Type B pancreatic cell (in vitro differentiated cells): Measurements from ENCODE around the gene LRMDA. TPM values are rescaled to one million over a fixed set of nuclear protein-coding genes. Genes with fewer than 3 reads are reported as not detected.

ENCODE experiments used
- DNase-seq: peaks from one replicate; pipeline ENCODE4 v3.0.0; 2021; ENCODE audit warnings: mixed read lengths; ENCODE audit not compliant: unreplicated experiment; ENCODE audit errors: extremely low spot score
- H3K27ac Mint-ChIP-seq: 2 replicates; pipeline ENCODE4 v1.8.0; 2021; ENCODE audit warnings: mild to moderate bottlenecking, mixed read lengths
- H3K27me3 Mint-ChIP-seq: 2 replicates; pipeline ENCODE4 v1.8.0; 2021; ENCODE audit warnings: mixed read lengths
- H3K36me3 Mint-ChIP-seq: 2 replicates; pipeline ENCODE4 v1.8.0; 2021; ENCODE audit warnings: mixed read lengths
- H3K4me1 Mint-ChIP-seq: one replicate; pipeline ENCODE4 v1.8.0; 2021; ENCODE audit warnings: mixed read lengths; ENCODE audit not compliant: unreplicated experiment
- H3K4me3 Mint-ChIP-seq: 2 replicates; pipeline ENCODE4 v1.8.0; 2021; ENCODE audit warnings: mild to moderate bottlenecking, mixed read lengths
- H3K9me3 Mint-ChIP-seq: 2 replicates; pipeline ENCODE4 v1.8.0; 2021; ENCODE audit warnings: mixed read lengths
- total RNA-seq: library from RNA; stranded (reverse); gene quantifications from 2 replicates; pipeline ENCODE4 v1.2.1, GENCODE V29; 2021; ENCODE audit warnings: low replicate concordance
- TF ChIP-seq, protein P1 (sequence below): fragments of 200-600 bp; sonication (generic); conservative IDR thresholded peaks from 2 replicates; pipeline ENCODE4 v1.5.0; 2021; ENCODE audit warnings: antibody characterized with exemption, mild to moderate bottlenecking

The LRMDA gene
- total RNA-seq, 1 donor from 2014 or later = 2.0 TPM

DNA sequence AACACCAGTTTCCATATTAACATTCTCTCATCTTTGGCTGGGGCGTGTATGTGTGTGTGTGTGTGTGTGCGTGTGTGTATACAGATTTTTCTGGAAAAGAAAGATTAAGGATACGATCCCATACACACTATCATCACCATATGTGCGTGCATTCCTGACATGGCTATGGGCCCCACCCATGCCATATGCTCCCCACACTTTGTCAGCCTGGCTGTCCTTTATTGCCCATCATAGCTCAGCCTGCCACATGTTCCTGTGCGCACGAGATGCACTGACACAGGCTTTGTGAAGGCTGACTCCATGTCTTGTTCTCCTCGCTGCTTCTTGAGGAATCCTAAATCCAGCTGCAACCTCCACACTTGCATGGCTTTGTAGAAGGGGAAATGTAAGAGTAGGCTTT lies 984.1 kb downstream of the LRMDA start:
- peaks cover 5% of the 10 kb centered on the region for H3K9me3 Mint-ChIP-seq
- H3K36me3 Mint-ChIP-seq = no peaks in the 10 kb centered on the region
- peaks cover 7% of the 10 kb centered on the region for H3K27me3 Mint-ChIP-seq
- no peak overlapping the region for H3K27ac Mint-ChIP-seq
- H3K4me1 Mint-ChIP-seq = no peaks in the 10 kb centered on the region
- no peak for DNase-seq
- TF ChIP-seq, protein P1, sequence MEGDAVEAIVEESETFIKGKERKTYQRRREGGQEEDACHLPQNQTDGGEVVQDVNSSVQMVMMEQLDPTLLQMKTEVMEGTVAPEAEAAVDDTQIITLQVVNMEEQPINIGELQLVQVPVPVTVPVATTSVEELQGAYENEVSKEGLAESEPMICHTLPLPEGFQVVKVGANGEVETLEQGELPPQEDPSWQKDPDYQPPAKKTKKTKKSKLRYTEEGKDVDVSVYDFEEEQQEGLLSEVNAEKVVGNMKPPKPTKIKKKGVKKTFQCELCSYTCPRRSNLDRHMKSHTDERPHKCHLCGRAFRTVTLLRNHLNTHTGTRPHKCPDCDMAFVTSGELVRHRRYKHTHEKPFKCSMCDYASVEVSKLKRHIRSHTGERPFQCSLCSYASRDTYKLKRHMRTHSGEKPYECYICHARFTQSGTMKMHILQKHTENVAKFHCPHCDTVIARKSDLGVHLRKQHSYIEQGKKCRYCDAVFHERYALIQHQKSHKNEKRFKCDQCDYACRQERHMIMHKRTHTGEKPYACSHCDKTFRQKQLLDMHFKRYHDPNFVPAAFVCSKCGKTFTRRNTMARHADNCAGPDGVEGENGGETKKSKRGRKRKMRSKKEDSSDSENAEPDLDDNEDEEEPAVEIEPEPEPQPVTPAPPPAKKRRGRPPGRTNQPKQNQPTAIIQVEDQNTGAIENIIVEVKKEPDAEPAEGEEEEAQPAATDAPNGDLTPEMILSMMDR = no peak
- H3K4me3 Mint-ChIP-seq = no peak overlapping the region

DNA sequence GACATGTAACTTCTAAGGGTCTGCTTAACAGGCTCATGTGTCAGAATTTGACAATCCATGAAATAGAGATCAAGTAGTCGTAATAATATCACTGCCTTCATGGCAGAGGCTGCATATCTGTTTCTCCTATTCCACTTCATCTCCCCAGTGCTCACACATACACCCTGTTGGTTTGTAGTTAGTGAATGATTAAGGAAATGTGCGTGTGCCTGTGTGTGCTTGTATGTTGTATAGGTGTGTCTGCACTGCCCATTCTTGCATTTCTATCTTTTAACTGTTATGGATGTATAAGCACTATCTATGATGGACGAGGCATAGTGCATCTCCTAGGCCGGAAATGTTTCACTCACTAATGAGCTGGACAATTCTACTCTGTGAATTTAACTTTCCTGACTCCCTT lies 985.2 kb downstream of the LRMDA start:
- no peak overlapping the region for H3K27ac Mint-ChIP-seq
- DNase-seq = no peak
- H3K9me3 Mint-ChIP-seq = peaks cover 5% of the 10 kb centered on the region
- H3K4me3 Mint-ChIP-seq = no peak overlapping the region
- H3K4me1 Mint-ChIP-seq = no peaks in the 10 kb centered on the region
- TF ChIP-seq, protein P1 = no peak
- no peaks in the 10 kb centered on the region for H3K36me3 Mint-ChIP-seq
- peaks cover 7% of the 10 kb centered on the region for H3K27me3 Mint-ChIP-seq

DNA sequence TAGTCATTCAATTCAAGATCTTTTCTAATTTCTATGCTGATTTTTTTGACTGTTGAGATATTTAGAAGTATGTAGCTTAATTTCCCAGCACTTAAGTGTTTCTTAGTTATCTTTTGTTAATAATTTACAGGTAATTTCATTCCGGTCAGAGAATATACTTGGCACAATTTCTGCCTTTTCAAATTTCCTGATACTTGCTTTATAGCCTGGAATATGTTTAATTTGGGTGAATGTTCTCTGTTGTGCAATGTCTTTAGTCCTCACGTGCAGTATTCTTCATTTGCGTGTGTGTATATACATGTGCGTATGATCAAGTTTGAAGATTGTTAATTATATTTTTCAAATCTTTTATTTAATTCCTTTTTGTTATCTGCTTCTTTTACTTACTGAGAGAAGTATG lies 989.3 kb downstream of the LRMDA start:
- Mint-ChIP-seq H3K27ac (no peak overlapping the region), H3K4me1 (peaks cover 8% of the 10 kb centered on the region), H3K27me3 (peaks cover 3% of the 10 kb centered on the region), H3K4me3 (no peak overlapping the region), H3K9me3 (peaks cover 6% of the 10 kb centered on the region), H3K36me3 (no peaks in the 10 kb centered on the region)
- TF ChIP-seq, protein P1 = no peak
- no peak for DNase-seq

DNA sequence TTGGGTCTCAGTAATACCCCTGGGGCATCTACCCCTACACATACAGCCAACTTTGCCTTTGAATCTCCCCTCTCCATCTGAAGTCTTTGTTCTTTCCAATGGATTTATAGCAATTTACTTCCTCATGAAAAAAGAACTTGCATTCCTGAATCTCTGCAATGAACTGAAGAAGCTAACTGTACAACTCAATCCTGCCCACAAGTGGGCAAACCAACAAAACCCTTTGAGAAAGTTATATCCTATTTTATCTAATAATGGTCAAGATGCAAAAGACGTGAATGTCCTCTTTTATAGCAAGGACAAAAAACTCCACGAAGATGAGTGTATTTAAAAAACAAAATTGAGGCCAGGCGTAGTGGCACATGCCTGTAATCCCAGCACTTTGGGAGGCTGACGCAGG lies 991.3 kb downstream of the LRMDA start:
- DNase-seq = no peak
- Mint-ChIP-seq H3K36me3 (no peaks in the 10 kb centered on the region), H3K4me3 (no peak overlapping the region), H3K4me1 (peaks cover 8% of the 10 kb centered on the region), H3K27me3 (peaks cover 4% of the 10 kb centered on the region), H3K27ac (peak overlapping the region; percentile 25), H3K9me3 (peaks cover 6% of the 10 kb centered on the region)
- TF ChIP-seq, protein P1 = no peak

DNA sequence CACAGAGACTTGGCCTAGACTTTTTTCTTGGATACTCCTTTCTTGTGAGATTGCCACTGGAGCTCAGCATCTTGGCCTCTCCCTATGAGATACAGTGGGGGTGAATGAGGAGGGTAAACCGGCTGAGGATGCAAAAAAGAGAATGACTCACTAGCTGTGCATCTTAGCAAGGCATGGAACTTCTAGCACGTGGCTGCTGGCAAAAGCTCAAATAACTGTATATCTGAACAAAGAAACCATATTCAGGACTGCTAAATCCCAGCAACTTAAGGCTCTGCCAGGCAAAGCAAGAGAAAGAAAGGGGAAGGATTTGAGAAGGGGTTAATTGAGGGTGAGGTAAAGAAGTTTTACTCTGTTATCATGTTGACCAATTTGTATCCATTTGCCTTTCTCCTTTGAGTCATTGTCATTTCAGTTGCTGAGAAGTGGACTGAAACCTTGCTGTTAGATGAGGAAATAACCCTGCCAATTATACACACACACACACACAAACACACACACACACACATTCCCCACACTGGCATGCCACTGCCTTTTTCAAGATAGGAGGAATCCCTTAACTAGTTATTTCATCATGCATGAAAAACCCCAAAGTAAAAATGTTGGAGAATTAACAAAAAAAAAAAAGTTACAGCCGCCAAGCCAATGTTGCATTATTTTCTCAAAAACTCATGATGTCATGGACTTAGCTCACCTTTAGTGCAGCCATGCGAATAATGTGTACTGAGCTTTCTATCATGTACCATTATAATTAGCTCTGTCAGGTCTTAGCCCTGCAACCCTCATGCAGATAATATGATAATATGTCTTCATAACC lies 997.3 kb downstream of the LRMDA start:
- peaks cover 8% of the 10 kb centered on the region for H3K27me3 Mint-ChIP-seq
- peak overlapping the region; percentile 40 for H3K4me3 Mint-ChIP-seq
- TF ChIP-seq, protein P1 = no peak
- peaks cover 53% of the 10 kb centered on the region for H3K4me1 Mint-ChIP-seq
- H3K9me3 Mint-ChIP-seq = no peaks in the 10 kb centered on the region
- no peaks in the 10 kb centered on the region for H3K36me3 Mint-ChIP-seq
- H3K27ac Mint-ChIP-seq = peak overlapping the region; percentile 6
- DNase-seq = no peak
